Right lobe of liver (tissue), 6 donors: ENCODE data around the gene TMEM175. TPM values are rescaled to one million over a fixed set of nuclear protein-coding genes. Genes with fewer than 3 reads are reported as not detected.
A peak's percentile ranks its signal among the peaks of the same experiment; 100 is the strongest.
"Not testable (repeated sequence)": the region's sequence is repeated elsewhere in the genome, so short reads cannot be mapped to it uniquely, and the experiment has no call there.

Experiments used
- ATAC-seq, 4 donors: fragments of 200-7000 bp; cut with Tn5 transposase; one replicate each; pipeline ENCODE4 v1.9.1; 2020; ENCODE audit warnings: mild to moderate bottlenecking in 4 of 4, moderate library complexity in 4 of 4
- DNase-seq, 3 donors: peaks; one replicate each; pipeline ENCODE4 v3.0.0-alpha.2; 2020
- H3K27ac ChIP-seq, 3 donors: fragments of 200-600 bp; one replicate each; pipeline ENCODE4 v1.8.0; 2022
- H3K27me3 ChIP-seq, 2 donors: fragments of 200-600 bp; one replicate each; pipeline ENCODE4 v1.8.0; 2022
- H3K36me3 ChIP-seq, 4 donors: fragments of 200-600 bp; sonication (generic) in 1 of 4; one replicate each; pipeline versions ENCODE4 v1.5.1 to v1.8.0; 2017 to 2022; ENCODE audit warnings: control low read depth in 1 of 4
- H3K4me1 ChIP-seq, 4 donors: fragments of 200-600 bp; sonication (generic) in 1 of 4; one replicate each; pipeline versions ENCODE4 v1.5.1 to v1.8.0; 2017 to 2022; ENCODE audit warnings: control low read depth in 1 of 4
- H3K4me3 ChIP-seq, 3 donors: fragments of 200-600 bp; one replicate each; pipeline ENCODE4 v1.8.0; 2022
- H3K9me3 ChIP-seq, 4 donors: fragments of 200-600 bp; sonication (generic) in 1 of 4; one replicate each; pipeline versions ENCODE4 v1.5.1 to v1.8.0; 2017 to 2022; ENCODE audit warnings: control low read depth in 1 of 4
- POLR2A ChIP-seq: fragments of 450-650 bp; IDR thresholded peaks from one replicate; pipeline ENCODE4 v1.6.1; 2017; ENCODE audit warnings: antibody characterized with exemption, mild to moderate bottlenecking
- WGBS: methylation state at CpG from one replicate; pipeline ENCODE4 v1.1.6; 2018; ENCODE audit warnings: low coverage, low lambda C conversion rate; ENCODE audit not compliant: insufficient coverage; ENCODE audit errors: missing lambda C conversion rate; 5-methylcytosine and 5-hydroxymethylcytosine counted together
- intact Hi-C, 2 donors: fragments of 100-400 bp; cut with DNase I; formaldehyde crosslinking; loops; one replicate each; pipeline versions ENCODE4 v1.11.2 to v1.14.1; 2022
- total RNA-seq, 6 experiments: library from RNA; depleted of rRNA in 2 of 6; stranded (reverse); fragments of >200 nt in 2 of 6; fragmentation: NEBNext Ultra II Directional in 3 of 6; extraction: Animal tissue kit (Norgen Biotek cat#: 25700) in 3 of 6; gene quantifications; one replicate each; pipeline versions ENCODE4 v1.1.0 to v1.2.4, GENCODE V29; 2016 to 2023
- TF ChIP-seq, protein P1 (sequence below), 4 donors: fragments of 200-600 bp in 3 of 4; fragments of 450-650 bp in 1 of 4; IDR thresholded peaks; one replicate each; pipeline versions ENCODE4 v1.5.1 to v1.8.0; 2016 to 2022; ENCODE audit warnings: antibody characterized with exemption in 4 of 4, mild to moderate bottlenecking in 2 of 4
- donor health status: DM: no; HTN: yes; CAD: no.
- donor health status: DM: no; HTN: no; CAD: no.
- donor health status: DM: no; HTN: no; CAD: no.
- donor health status: DM: no; HTN: yes; CAD: no.
- donor health status: DM: no; HTN: yes; CAD: no.

Gene TMEM175
- total RNA-seq, 6 experiments from 2014 or later, result 22.0 to 31.8 (median 23.6) TPM

DNA sequence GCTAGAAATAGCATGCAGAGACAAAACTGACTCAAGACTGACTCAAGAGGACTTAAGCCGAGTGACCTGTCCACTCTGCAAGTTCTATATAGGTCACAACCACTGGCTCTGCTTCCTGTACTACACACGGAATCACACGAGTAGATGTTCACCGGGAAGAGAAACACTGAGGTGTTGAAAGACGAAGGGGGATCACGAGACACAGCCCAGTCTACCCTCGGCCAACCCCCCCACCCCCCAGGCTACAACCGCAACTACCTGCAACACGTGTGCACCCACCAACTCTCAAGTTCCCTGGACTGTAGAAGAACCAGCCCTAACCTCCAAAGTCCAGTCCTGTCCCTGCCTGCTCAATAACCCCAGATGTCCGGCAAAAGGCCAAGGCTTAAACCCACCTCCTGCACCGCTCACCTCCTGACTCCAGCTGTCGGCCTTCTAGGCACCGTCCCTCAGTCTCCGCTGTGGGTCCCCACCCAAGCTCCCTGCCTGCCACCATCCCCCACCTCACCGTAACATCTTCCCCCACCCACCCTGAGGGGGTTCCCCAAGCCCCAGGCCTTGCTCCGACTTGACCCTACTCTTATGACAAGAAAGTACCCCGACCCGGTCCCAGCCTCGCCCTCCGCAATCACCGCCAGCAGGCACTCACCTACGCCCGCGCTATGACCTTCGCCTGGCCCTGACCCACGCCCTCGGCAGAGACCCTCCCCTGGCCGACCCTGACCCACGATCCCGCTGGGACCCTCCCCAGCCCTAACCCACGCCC lies 883 bp upstream of the TMEM175 start:
- intact Hi-C loops, result loop anchor here in 1 of 2 donors (5.0 kb wide), 1 partner anchor 41 kb away; the partner anchor contains the start of gene DGKQ
- H3K27ac ChIP-seq, result peak overlapping the region; percentile 63 to 87 (median 87)
- DNase-seq (peak in 2 of 3 donors; percentile 39 to 58), ATAC-seq (peak; percentile 19 to 31 (median 26))
- 0% methylated on average over 8 of the region's 31 CpGs for WGBS
- H3K36me3 ChIP-seq, result no peaks in the 10 kb centered on the region
- no peaks in the 10 kb centered on the region for H3K9me3 ChIP-seq
- H3K4me1 ChIP-seq, result peaks cover 0 to 28% (median 9%) of the 10 kb centered on the region in 4 donors
- H3K4me3 ChIP-seq, result peak overlapping the region; percentile 96 to 100 (median 98)
- TF ChIP-seq, protein P1, sequence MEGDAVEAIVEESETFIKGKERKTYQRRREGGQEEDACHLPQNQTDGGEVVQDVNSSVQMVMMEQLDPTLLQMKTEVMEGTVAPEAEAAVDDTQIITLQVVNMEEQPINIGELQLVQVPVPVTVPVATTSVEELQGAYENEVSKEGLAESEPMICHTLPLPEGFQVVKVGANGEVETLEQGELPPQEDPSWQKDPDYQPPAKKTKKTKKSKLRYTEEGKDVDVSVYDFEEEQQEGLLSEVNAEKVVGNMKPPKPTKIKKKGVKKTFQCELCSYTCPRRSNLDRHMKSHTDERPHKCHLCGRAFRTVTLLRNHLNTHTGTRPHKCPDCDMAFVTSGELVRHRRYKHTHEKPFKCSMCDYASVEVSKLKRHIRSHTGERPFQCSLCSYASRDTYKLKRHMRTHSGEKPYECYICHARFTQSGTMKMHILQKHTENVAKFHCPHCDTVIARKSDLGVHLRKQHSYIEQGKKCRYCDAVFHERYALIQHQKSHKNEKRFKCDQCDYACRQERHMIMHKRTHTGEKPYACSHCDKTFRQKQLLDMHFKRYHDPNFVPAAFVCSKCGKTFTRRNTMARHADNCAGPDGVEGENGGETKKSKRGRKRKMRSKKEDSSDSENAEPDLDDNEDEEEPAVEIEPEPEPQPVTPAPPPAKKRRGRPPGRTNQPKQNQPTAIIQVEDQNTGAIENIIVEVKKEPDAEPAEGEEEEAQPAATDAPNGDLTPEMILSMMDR (IDR thresholded peaks at IDR 0.05), result no peak
- no peak for TF ChIP-seq POLR2A
- no peaks in the 10 kb centered on the region for H3K27me3 ChIP-seq

DNA sequence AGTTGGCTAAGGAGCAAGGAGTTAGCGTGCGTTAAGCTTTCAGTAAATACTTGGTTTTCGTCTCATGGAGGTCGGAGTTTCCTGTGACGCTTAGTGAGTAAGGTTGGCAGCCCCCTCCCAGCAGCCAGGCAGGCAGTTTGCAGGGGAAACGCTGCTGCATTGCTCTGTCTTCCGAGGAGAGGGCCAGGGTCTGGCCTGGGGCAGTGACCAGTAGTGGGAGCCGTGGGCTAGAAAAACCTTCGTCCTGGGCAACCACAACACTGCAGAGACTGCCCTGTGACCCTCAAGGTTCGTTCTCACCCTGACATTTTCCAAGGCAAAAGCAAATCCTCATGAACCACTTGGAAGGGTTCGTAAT lies 432 bp downstream of the TMEM175 start:
- H3K36me3 ChIP-seq, result no peaks in the 10 kb centered on the region
- peak overlapping the region in 2 of 3 donors; percentile 87 for H3K27ac ChIP-seq
- no peaks in the 10 kb centered on the region for H3K9me3 ChIP-seq
- peaks cover 0 to 28% (median 9%) of the 10 kb centered on the region in 4 donors for H3K4me1 ChIP-seq
- 4% methylated on average over 7 of the region's 11 CpGs for WGBS
- TF ChIP-seq, protein P1 (IDR thresholded peaks at IDR 0.05), result no peak
- no peak for TF ChIP-seq POLR2A
- intact Hi-C loops, result loop anchor here in 1 of 2 donors (5.0 kb wide), 1 partner anchor 40 kb away; the partner anchor contains the start of gene DGKQ
- peak overlapping the region; percentile 96 to 100 (median 98) for H3K4me3 ChIP-seq
- peak; percentile 2 to 40 (median 22) for ATAC-seq
- H3K27me3 ChIP-seq, result no peaks in the 10 kb centered on the region
- peak in 1 of 3 donors; percentile 45 for DNase-seq

DNA sequence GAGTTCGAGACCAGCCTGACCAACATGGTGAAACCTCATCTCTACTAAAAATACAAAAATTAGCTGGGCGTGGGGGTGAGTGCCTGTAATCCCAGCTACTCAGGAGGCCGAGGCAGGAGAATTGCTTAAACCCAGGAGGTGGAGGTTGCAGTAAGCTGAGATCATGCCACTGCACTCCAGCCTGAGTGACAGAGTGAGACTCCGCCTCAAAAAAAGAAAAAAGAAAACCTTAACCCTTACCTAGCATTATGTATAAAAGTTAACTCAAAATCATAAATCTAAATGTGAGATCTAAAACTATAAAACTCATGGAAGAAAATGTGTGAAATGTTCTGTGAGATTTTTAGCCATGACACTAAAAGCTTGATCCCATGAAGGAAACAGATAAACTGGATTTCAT lies 7.2 kb downstream of the TMEM175 start:
- ATAC-seq, H3K4me1 ChIP-seq, intact Hi-C loops, H3K4me3 ChIP-seq, H3K27ac ChIP-seq, H3K36me3 ChIP-seq, H3K27me3 ChIP-seq, H3K9me3 ChIP-seq: not testable (repeated sequence)
- DNase-seq, result peak in 1 of 3 donors; percentile 3
- WGBS, result 50% methylated on average over 2 of the region's 4 CpGs

DNA sequence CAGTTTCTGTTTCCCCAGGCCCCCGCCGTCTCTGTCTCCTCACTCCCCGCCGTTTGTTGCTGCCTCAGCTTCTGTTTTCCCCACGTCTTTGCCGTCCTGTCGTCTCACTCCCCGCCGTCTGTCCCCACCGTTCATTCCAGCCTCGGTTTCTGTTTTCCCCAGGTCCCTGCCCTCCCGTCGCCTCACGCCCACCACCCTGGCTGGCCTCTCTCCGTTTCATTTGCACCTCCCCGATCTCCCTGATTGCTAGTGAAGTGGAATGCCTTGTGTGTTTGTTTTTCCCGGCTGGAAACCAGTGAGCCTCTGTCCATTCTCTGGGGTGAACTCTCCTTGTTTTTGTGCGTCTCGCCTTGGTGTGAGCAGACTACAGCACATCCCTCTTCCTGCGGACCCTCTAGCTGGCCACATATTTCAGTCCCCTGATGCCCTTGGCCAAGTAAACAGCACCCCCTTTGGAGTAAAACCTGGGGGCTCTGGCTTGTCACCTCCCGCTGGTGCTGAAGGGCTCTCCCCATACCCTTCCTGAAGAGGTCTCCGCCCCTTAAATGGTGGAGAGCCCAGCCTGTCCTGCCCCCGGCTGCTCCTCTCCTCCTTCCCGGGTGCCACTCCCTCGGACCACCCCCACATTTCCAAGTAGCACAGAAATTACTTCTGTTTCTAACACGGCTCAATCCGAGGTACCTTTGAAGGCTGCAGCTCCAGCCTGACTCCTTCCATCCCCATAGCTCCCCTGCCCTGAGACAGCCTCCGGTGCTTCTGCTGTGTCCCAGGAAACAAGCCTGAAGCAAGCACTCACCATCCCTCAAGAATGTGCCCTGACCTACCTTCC lies 13.2 kb downstream of the TMEM175 start:
- Histone ChIP-seq H3K36me3 (no peaks in the 10 kb centered on the region), H3K27ac (no peak overlapping the region), H3K4me3 (no peak overlapping the region), H3K27me3 (no peaks in the 10 kb centered on the region), H3K9me3 (no peaks in the 10 kb centered on the region), H3K4me1 (no peaks in the 10 kb centered on the region)
- no peak for TF ChIP-seq POLR2A
- TF ChIP-seq, protein P1 (IDR thresholded peaks at IDR 0.05), result no peak
- ATAC-seq, result no peak
- intact Hi-C loops, result no loop called here
- WGBS, result 71% methylated on average over 21 of the region's 28 CpGs
- no peak for DNase-seq

DNA sequence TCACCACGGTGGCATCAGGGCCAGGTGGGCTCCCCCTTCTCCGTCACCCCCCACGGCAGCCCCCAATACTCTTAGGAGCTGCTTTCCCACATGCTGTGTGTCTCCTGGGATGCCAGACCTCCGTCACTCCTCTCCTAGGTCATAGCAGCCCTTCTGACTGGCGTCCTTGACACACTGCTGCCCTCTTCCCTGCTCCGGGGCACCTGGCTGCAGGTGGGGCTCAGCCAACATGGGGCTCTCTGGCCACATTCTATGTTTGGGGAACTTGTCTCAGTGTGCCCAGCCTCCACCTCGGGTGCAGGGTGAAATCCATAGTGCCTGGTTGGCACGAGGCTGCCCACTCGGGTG lies 13.8 kb downstream of the TMEM175 start:
- no peak overlapping the region for H3K4me3 ChIP-seq
- DNase-seq (no peak), ATAC-seq (no peak)
- no peaks in the 10 kb centered on the region for H3K9me3 ChIP-seq
- no peaks in the 10 kb centered on the region for H3K27me3 ChIP-seq
- no peak overlapping the region for H3K27ac ChIP-seq
- no peak for TF ChIP-seq POLR2A
- TF ChIP-seq, protein P1 (IDR thresholded peaks at IDR 0.05), result no peak
- 75% methylated on average over 5 of the region's 9 CpGs for WGBS
- no peaks in the 10 kb centered on the region for H3K4me1 ChIP-seq
- H3K36me3 ChIP-seq, result no peaks in the 10 kb centered on the region
- intact Hi-C loops, result no loop called here
